GM18498 (cell line): ENCODE measurements around the gene PRKAR1B.

Experiments used
- ATAC-seq: cut with Tn5 transposase; IDR thresholded peaks from one replicate; pipeline ENCODE4 v1.9.1; 2021; ENCODE audit warnings: mild to moderate bottlenecking, moderate library complexity; ENCODE audit not compliant: unreplicated experiment

The PRKAR1B gene

GRCh38 chr7:698515-699475 lies 28.3 kb downstream of the PRKAR1B start:
- no peak for ATAC-seq

GRCh38 chr7:696812-697551 lies 30.1 kb downstream of the PRKAR1B start:
- no peak for ATAC-seq

- ATAC-seq = no peak
Observed at GRCh38 chr7:696426-696811, 30.7 kb downstream of the PRKAR1B start.

GRCh38 chr7:693280-693679 lies 33.8 kb downstream of the PRKAR1B start:
- no peak for ATAC-seq

GRCh38 chr7:691361-692045 lies 35.6 kb downstream of the PRKAR1B start:
- ATAC-seq = no peak

GRCh38 chr7:690478-691360 lies 36.4 kb downstream of the PRKAR1B start:
- ATAC-seq = no peak

- no peak for ATAC-seq
Observed at GRCh38 chr7:685540-685939, 41.5 kb downstream of the PRKAR1B start.

GRCh38 chr7:684416-684815 lies 42.7 kb downstream of the PRKAR1B start:
- ATAC-seq = no peak

- no peak for ATAC-seq
Observed at GRCh38 chr7:683526-684205, 43.4 kb downstream of the PRKAR1B start.

- ATAC-seq = no peak
Observed at GRCh38 chr7:682810-683209, 44.3 kb downstream of the PRKAR1B start.

- ATAC-seq = no peak
Observed at GRCh38 chr7:681551-682307, 45.4 kb downstream of the PRKAR1B start.

- no peak for ATAC-seq
Observed at GRCh38 chr7:680411-681127, 46.5 kb downstream of the PRKAR1B start.

- no peak for ATAC-seq
Observed at GRCh38 chr7:676972-677385, 50.1 kb downstream of the PRKAR1B start.

GRCh38 chr7:676246-676971 lies 50.7 kb downstream of the PRKAR1B start:
- no peak for ATAC-seq

GRCh38 chr7:674454-675410 lies 52.3 kb downstream of the PRKAR1B start:
- no peak for ATAC-seq

GRCh38 chr7:673681-674453 lies 53.2 kb downstream of the PRKAR1B start:
- ATAC-seq = no peak
